Measurements from ENCODE around the gene IGFBP3. TPM values are rescaled to one million over a fixed set of nuclear protein-coding genes. Genes with fewer than 3 reads are reported as not detected.

IGFBP3 gene
- total RNA-seq, 4 donors from 2014 or later: 60.6 to 187 (median 104) TPM

DNA sequence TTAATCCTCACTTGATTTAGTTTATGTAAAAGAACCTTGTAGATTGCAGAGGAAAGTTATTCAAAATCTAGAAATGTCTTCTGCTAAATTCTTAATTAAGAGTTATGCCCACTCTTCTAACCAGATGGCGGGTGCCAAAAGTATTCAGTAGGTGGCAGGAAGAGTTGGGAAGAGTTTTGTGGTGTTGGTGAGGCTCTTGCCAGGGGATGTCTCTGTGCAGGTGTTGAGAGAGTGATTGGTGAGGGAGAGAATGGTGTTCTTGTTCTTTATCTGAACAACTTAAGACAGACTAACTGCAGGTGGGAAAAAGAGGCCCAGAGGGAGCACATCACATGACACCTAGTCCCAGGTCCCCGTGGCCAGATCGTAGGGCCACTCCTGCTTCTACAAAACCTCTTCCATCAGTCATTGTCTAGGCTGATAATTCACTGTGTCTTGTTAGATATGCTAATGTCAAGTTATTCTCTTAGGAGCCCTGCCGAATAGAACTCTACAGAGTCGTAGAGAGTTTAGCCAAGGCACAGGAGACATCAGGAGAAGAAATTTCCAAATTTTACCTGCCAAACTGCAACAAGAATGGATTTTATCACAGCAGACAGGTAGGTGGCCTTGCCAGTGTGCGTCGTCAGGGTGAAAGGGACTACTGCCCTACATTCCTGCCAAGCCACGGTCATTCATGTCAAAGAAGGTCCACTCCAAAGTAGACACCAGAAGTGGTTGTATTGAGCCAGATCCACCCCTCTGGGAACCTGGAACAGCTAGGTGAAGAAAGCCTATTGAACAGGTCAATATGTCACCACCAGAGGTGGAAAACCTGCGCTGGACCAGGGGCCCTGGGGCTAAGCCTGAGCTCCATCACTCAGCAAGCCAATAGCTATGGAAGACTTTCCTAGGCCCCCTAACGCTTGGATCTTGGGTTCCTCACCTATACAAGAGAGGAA, 29.3 kb downstream of the IGFBP3 start:
- peak; percentile 85 for DNase-seq (ENCODE audit: extremely low spot score)
- Histone ChIP-seq H3K27ac (replicated peaks in 1 of 4) (no peak overlapping the region), H3K4me1 (peaks cover 8 to 11% (median 11%) of the 10 kb centered on the region in 4 donors), H3K27me3 (peaks cover 0 to 72% (median 17%) of the 10 kb centered on the region in 4 donors), H3K9me3 (no peaks in the 10 kb centered on the region), H3K4me3 (no peak overlapping the region), H3K36me3 (no peaks in the 10 kb centered on the region)
- intact Hi-C loops (cut with DNase I): no loop called here
- WGBS: 78% methylated on average over 8 of the region's 10 CpGs
- TF ChIP-seq POLR2A (IDR thresholded peaks at IDR 0.05; ENCODE audit: low read depth) (no peak), CTCF (IDR thresholded peaks at IDR 0.05) (no peak), EP300 (IDR thresholded peaks at IDR 0.05) (no peak), POLR2AphosphoS5 (IDR thresholded peaks at IDR 0.05) (no peak)

DNA sequence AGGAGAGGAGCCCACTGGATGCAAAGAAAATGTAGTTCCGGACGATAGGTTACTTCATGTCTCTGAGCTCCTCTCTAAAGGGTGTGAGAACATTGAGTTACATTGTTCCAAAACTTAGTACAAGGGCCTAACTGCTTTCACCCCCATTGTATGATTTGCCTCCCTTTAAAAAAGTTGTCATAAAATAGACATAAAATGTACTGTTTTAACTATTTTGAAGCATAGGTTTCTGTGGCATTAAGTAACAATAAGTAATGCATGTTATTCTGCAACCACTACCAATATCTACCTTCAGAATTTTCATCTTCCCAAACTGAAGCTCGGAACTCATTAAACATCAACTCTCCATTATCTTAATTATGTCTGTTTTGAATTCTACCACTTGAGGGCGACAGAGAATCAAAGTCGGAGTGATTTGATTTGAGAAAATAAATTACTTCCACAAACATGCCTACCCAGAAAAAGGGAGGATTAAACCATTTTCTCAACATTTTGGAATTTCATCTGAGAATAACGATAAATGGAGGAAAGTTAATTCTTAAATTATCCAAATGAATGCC, 30.1 kb downstream of the IGFBP3 start:
- DNase-seq (ENCODE audit: extremely low spot score): no peak
- 38% methylated on average over 6 of the region's 6 CpGs for WGBS
- intact Hi-C loops (cut with DNase I): no loop called here
- Histone ChIP-seq H3K4me1 (peaks cover 8 to 11% (median 11%) of the 10 kb centered on the region in 4 donors), H3K27me3 (peaks cover 0 to 77% (median 17%) of the 10 kb centered on the region in 4 donors), H3K9me3 (no peaks in the 10 kb centered on the region), H3K36me3 (no peaks in the 10 kb centered on the region), H3K4me3 (no peak overlapping the region), H3K27ac (replicated peaks in 1 of 4) (no peak overlapping the region)
- no peak for TF ChIP-seq POLR2A (IDR thresholded peaks at IDR 0.05; ENCODE audit: low read depth)
- no peak for TF ChIP-seq POLR2AphosphoS5 (IDR thresholded peaks at IDR 0.05)
- TF ChIP-seq CTCF (IDR thresholded peaks at IDR 0.05): peak; percentile 47 to 66 (median 56)
- TF ChIP-seq EP300 (IDR thresholded peaks at IDR 0.05): no peak

- peak; percentile 72 for DNase-seq (ENCODE audit: extremely low spot score)
- Histone ChIP-seq H3K36me3 (no peaks in the 10 kb centered on the region), H3K4me3 (no peak overlapping the region), H3K9me3 (no peaks in the 10 kb centered on the region), H3K4me1 (peaks cover 8 to 11% (median 11%) of the 10 kb centered on the region in 4 donors), H3K27ac (replicated peaks in 1 of 4) (no peak overlapping the region), H3K27me3 (peaks cover 0 to 76% (median 17%) of the 10 kb centered on the region in 4 donors)
- TF ChIP-seq POLR2A (IDR thresholded peaks at IDR 0.05; ENCODE audit: low read depth) (no peak), EP300 (IDR thresholded peaks at IDR 0.05) (no peak), POLR2AphosphoS5 (IDR thresholded peaks at IDR 0.05) (no peak), CTCF (IDR thresholded peaks at IDR 0.05) (no peak)
- WGBS: 89% methylated on average over 8 of the region's 8 CpGs
- intact Hi-C loops (cut with DNase I): no loop called here
Observed at GRCh38 chr7:45890125-45890901, 30.8 kb downstream of the IGFBP3 start.

- intact Hi-C loops (cut with DNase I): no loop called here
- Histone ChIP-seq H3K4me3 (no peak overlapping the region), H3K4me1 (peaks cover 8 to 11% (median 11%) of the 10 kb centered on the region in 4 donors), H3K36me3 (no peaks in the 10 kb centered on the region), H3K9me3 (no peaks in the 10 kb centered on the region), H3K27ac (replicated peaks in 1 of 4) (no peak overlapping the region), H3K27me3 (peaks cover 0 to 78% (median 17%) of the 10 kb centered on the region in 4 donors)
- TF ChIP-seq POLR2A (IDR thresholded peaks at IDR 0.05; ENCODE audit: low read depth) (no peak), POLR2AphosphoS5 (IDR thresholded peaks at IDR 0.05) (no peak), CTCF (IDR thresholded peaks at IDR 0.05) (no peak)
- peak; percentile 62 for DNase-seq (ENCODE audit: extremely low spot score)
- 75% methylated on average over 7 of the region's 8 CpGs for WGBS
Observed at GRCh38 chr7:45889367-45890067, 31.6 kb downstream of the IGFBP3 start.

Data from esophagus muscularis mucosa (tissue), 4 donors.